Measurements from ENCODE around the gene ATG16L2. TPM values are rescaled to one million over a fixed set of nuclear protein-coding genes. Genes with fewer than 3 reads are reported as not detected.

Gene ATG16L2
- total and polyA plus RNA-seq, 10 of the 15 experiments (the other 5 are each of a cell fraction or from before 2014, with no cell fraction given), result 1.9 to 67.7 (median 30.4) TPM

DNA sequence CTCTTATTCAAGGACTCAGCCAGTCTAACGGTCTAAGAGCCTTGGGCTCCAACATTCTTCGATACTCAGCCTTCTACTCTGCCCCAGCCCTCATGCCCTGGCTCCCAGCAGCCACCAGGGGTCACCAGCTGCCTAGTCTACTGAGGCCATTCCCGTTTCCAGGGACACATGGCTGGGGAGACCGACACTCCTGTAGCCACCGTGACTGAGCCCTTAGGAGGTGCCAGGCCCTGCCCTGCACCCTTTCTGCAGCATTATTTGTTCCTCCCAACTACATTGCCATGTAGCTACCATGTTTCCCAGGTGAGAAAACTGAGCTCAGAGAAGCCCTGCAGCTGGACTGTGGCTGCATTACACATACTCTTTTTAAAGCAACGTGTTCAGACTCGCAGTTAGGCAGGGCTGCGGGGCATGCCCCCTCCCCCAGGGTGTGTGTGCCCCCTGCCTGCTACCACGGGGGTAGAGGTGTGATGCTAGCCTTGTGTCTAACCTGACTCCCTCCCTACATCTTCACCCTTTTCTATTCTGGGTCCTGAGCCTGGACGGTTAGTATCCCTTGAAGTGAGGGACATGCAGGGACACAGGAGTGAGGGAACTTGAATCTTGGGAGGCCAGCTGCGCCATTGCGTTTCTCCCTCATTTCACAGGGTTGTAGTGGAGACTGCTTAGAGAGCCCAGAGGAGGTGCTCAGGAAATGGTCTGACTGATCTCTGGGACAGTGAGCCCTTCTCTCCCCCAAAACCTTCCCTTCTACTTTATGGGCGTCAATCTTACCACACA is 17.5 kb downstream of the ATG16L2 start (continued):
- TF ChIP-seq RAD21 (IDR thresholded peaks at IDR 0.05; ENCODE audit: insufficient read depth, low read depth, low read length) (peak; percentile 81), NRF1 (conservative IDR thresholded peaks at IDR 0.05; ENCODE audit: low read depth, low read length) (no peak), ZNF207 (IDR thresholded peaks at IDR 0.05; ENCODE audit: borderline replicate concordance) (no peak), MEF2A (IDR thresholded peaks at IDR 0.05; ENCODE audit: insufficient read depth, low read depth, low read length) (no peak), RB1 (IDR thresholded peaks at IDR 0.05; ENCODE audit: borderline replicate concordance) (no peak), BACH1 (IDR thresholded peaks at IDR 0.05; ENCODE audit: borderline replicate concordance) (no peak), ASH2L (IDR thresholded peaks at IDR 0.05; ENCODE audit: borderline replicate concordance, low read depth) (no peak), FOXM1 (IDR thresholded peaks at IDR 0.05; ENCODE audit: low read depth, low read length) (no peak), TARDBP (IDR thresholded peaks at IDR 0.05; ENCODE audit: borderline replicate concordance) (0 out of 2 replicates have a peak, but pooled peaks have one; percentile 3), CHD4 (IDR thresholded peaks at IDR 0.05) (no peak), ZBED1 (IDR thresholded peaks at IDR 0.05; ENCODE audit: borderline replicate concordance) (no peak), NR2C2 (IDR thresholded peaks at IDR 0.05; ENCODE audit: borderline replicate concordance, control insufficient read depth, insufficient read length, low read depth) (no peak), ZSCAN29 (IDR thresholded peaks at IDR 0.05) (no peak), STAT3 (IDR thresholded peaks at IDR 0.05; ENCODE audit: low read depth, low read length) (no peak), MYB (IDR thresholded peaks at IDR 0.05; ENCODE audit: borderline replicate concordance, low read depth, low read length) (no peak), RAD51 (IDR thresholded peaks at IDR 0.05) (no peak)
- TF ChIP-seq, protein P1, sequence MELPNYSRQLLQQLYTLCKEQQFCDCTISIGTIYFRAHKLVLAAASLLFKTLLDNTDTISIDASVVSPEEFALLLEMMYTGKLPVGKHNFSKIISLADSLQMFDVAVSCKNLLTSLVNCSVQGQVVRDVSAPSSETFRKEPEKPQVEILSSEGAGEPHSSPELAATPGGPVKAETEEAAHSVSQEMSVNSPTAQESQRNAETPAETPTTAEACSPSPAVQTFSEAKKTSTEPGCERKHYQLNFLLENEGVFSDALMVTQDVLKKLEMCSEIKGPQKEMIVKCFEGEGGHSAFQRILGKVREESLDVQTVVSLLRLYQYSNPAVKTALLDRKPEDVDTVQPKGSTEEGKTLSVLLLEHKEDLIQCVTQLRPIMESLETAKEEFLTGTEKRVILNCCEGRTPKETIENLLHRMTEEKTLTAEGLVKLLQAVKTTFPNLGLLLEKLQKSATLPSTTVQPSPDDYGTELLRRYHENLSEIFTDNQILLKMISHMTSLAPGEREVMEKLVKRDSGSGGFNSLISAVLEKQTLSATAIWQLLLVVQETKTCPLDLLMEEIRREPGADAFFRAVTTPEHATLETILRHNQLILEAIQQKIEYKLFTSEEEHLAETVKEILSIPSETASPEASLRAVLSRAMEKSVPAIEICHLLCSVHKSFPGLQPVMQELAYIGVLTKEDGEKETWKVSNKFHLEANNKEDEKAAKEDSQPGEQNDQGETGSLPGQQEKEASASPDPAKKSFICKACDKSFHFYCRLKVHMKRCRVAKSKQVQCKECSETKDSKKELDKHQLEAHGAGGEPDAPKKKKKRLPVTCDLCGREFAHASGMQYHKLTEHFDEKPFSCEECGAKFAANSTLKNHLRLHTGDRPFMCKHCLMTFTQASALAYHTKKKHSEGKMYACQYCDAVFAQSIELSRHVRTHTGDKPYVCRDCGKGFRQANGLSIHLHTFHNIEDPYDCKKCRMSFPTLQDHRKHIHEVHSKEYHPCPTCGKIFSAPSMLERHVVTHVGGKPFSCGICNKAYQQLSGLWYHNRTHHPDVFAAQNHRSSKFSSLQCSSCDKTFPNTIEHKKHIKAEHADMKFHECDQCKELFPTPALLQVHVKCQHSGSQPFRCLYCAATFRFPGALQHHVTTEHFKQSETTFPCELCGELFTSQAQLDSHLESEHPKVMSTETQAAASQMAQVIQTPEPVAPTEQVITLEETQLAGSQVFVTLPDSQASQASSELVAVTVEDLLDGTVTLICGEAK (IDR thresholded peaks at IDR 0.05; ENCODE audit: borderline replicate concordance), result no peak
- TF ChIP-seq, protein P2, sequence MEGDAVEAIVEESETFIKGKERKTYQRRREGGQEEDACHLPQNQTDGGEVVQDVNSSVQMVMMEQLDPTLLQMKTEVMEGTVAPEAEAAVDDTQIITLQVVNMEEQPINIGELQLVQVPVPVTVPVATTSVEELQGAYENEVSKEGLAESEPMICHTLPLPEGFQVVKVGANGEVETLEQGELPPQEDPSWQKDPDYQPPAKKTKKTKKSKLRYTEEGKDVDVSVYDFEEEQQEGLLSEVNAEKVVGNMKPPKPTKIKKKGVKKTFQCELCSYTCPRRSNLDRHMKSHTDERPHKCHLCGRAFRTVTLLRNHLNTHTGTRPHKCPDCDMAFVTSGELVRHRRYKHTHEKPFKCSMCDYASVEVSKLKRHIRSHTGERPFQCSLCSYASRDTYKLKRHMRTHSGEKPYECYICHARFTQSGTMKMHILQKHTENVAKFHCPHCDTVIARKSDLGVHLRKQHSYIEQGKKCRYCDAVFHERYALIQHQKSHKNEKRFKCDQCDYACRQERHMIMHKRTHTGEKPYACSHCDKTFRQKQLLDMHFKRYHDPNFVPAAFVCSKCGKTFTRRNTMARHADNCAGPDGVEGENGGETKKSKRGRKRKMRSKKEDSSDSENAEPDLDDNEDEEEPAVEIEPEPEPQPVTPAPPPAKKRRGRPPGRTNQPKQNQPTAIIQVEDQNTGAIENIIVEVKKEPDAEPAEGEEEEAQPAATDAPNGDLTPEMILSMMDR (IDR thresholded peaks at IDR 0.05 in 2 of 3, conservative IDR thresholded peaks at IDR 0.05 in 1 of 3; ENCODE audit: control insufficient read depth in 2 of 3, extremely low read depth in 1 of 3, insufficient read depth in 1 of 3, low read depth in 3 of 3, low read length in 3 of 3), result peak; percentile 77 to 85 (median 85); a peak in 5 of 6 replicates
- TF ChIP-seq, protein P3, sequence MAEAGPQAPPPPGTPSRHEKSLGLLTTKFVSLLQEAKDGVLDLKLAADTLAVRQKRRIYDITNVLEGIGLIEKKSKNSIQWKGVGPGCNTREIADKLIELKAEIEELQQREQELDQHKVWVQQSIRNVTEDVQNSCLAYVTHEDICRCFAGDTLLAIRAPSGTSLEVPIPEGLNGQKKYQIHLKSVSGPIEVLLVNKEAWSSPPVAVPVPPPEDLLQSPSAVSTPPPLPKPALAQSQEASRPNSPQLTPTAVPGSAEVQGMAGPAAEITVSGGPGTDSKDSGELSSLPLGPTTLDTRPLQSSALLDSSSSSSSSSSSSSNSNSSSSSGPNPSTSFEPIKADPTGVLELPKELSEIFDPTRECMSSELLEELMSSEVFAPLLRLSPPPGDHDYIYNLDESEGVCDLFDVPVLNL (IDR thresholded peaks at IDR 0.05; ENCODE audit: low read depth, low read length), result no peak
